H1 (cell line): ENCODE measurements around the gene EIF2B1. TPM values are rescaled to one million over a fixed set of nuclear protein-coding genes. Genes with fewer than 3 reads are reported as not detected.

Experiments
- BACH1 ChIP-seq: IDR thresholded peaks from 2 replicates; pipeline ENCODE4 v1.6.1; 2012; ENCODE audit warnings: low read length, improper control_type of control experiment
- BRCA1 ChIP-seq: IDR thresholded peaks from 2 replicates; pipeline ENCODE4 v1.6.1; 2012; ENCODE audit warnings: low read depth, low read length, improper control_type of control experiment
- JUND ChIP-seq: IDR thresholded peaks from 2 replicates; pipeline ENCODE4 v1.6.1; 2011; ENCODE audit warnings: mild to moderate bottlenecking, improper control_type of control experiment, low read length
- KDM5A ChIP-seq: fragments of 200-600 bp; IDR thresholded peaks from 2 replicates; pipeline ENCODE4 v1.7.1; 2012; ENCODE audit warnings: mild to moderate bottlenecking, low read length, inconsistent platforms, mixed read lengths
- POLR2A ChIP-seq, 2 experiments: IDR thresholded peaks; 1 replicate in 1 of 2; 2 replicates in 1 of 2; pipeline ENCODE4 v1.6.1; 2011; ENCODE audit warnings: low read depth in 2 of 2, low read length in 2 of 2, mild to moderate bottlenecking in 2 of 2; ENCODE audit errors: control extremely low read depth in 1 of 2
- SP1 ChIP-seq: IDR thresholded peaks from 2 replicates; pipeline ENCODE4 v1.6.1; 2011; ENCODE audit warnings: low read depth, low read length
- TBP ChIP-seq: IDR thresholded peaks from 2 replicates; pipeline ENCODE4 v1.6.1; 2011; ENCODE audit warnings: low read depth, low read length, improper control_type of control experiment
- YY1 ChIP-seq: IDR thresholded peaks from 2 replicates; pipeline ENCODE4 v1.6.1; 2011; ENCODE audit warnings: low read depth, mild to moderate bottlenecking, low read length
- polyA plus RNA-seq, 7 experiments: library from polyadenylated mRNA; depleted of rRNA in 3 of 7; stranded (reverse) in 5 of 7; unstranded in 2 of 7; fragments of >200 nt in 5 of 7; fragments of 200-250 nt in 2 of 7; gene quantifications; 1 replicate in 5 of 7; 2 replicates in 1 of 7; 4 replicates in 1 of 7; pipeline versions ENCODE4 v1.2.1 to v1.2.3, GENCODE V29; 2011 to 2013; ENCODE audit warnings: missing spikeins in 2 of 7, mixed read lengths in 2 of 7
- total RNA-seq: library from RNA; stranded (reverse); fragmentation: NEBNext Ultra II Directional; extraction: Animal tissue kit (Norgen Biotek cat#: 25700); gene quantifications from 2 replicates; pipeline ENCODE4 v1.2.1, GENCODE V29; 2021

The EIF2B1 gene
- total and polyA plus RNA-seq, 2 of the 8 experiments (the other 6 are each of a cell fraction or from before 2014, with no cell fraction given), result 24.9 to 49.9 TPM

DNA sequence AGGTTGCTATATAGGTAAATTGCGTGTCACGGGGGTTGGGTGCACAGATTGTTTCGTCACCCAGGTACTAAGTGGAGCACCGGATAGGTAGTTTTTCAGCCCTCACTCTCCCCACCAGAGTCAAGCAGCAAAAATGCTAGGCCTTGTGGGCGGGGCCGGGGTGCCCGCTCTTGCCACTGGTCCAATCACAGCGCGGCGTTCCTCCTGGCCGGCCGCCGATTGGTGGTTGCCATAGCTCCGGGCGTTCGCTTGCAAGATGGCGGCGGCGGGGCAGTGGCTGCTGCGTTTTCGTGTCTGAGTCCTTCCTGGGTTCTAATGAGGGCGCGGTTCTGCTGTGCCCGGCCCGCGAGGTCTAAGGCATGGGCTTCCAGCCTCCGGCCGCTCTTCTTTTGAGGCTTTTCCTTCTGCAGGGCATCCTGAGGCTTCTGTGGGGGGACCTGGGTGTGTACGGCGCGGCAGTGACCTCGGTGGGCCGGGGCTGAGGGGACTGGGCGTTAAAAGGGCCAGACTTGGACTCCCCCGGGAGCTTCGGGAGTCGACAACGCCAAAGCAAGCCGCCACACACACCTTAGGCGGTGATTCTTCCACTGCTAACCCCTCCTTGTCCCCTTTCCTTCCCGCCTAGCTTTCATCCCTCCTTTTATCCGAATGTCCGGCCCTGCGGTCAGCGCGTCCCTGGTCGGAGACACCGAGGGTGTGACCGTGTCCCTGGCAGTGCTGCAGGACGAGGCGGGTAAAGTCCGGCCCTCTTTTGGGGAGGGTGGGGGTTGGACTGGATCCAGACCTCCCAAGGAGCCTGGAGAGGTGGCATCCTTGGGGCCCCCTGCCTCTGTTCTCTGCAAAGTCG is 37.6 kb upstream of the EIF2B1 start, which contains the start of gene TCTN2 (continued):
- no peak for TF ChIP-seq BACH1
- peak; percentile 10; the same call in 1 of the 2 replicates for TF ChIP-seq TBP
- peak; percentile 99 for TF ChIP-seq KDM5A
- TF ChIP-seq BRCA1, result no peak
- no peak for TF ChIP-seq JUND
- TF ChIP-seq SP1, result peak; percentile 76; the same call in 1 of the 2 replicates
- TF ChIP-seq YY1, result peak; percentile 98
- TF ChIP-seq POLR2A (IDR thresholded peaks at IDR 0.05; ENCODE audit: control extremely low read depth in 1 of 2, low read depth in 2 of 2, low read length in 2 of 2), result peak in 1 of 2 experiments; percentile 47; a peak in 1 of 3 replicates
